H1 (cell line): ENCODE data around the gene GADD45B.

Experiments
- EP300 ChIP-seq, 2 experiments: IDR thresholded peaks; 1 replicate in 1 of 2; 2 replicates in 1 of 2; pipeline ENCODE4 v1.6.1; 2011 to 2012; ENCODE audit warnings: low read depth in 2 of 2, low read length in 2 of 2, mild to moderate bottlenecking in 2 of 2, borderline replicate concordance in 1 of 2, inconsistent platforms in 1 of 2, moderate library complexity in 1 of 2
- POLR2A ChIP-seq, 2 experiments: IDR thresholded peaks; 1 replicate in 1 of 2; 2 replicates in 1 of 2; pipeline ENCODE4 v1.6.1; 2011; ENCODE audit warnings: low read depth in 2 of 2, low read length in 2 of 2, mild to moderate bottlenecking in 2 of 2; ENCODE audit errors: control extremely low read depth in 1 of 2
- RFX5 ChIP-seq: IDR thresholded peaks from 2 replicates; pipeline ENCODE4 v1.6.1; 2011; ENCODE audit warnings: low read depth, low read length, improper control_type of control experiment, borderline replicate concordance
- SRF ChIP-seq: IDR thresholded peaks from 2 replicates; pipeline ENCODE4 v1.6.1; 2011; ENCODE audit warnings: mild to moderate bottlenecking, low read depth, low read length, moderate library complexity
- TEAD4 ChIP-seq: IDR thresholded peaks from 2 replicates; pipeline ENCODE4 v1.6.1; 2012; ENCODE audit warnings: low read depth, low read length, inconsistent platforms, mixed read lengths

GRCh38 chr19:2511991-2512390 is 36.1 kb downstream of the GADD45B start:
- TF ChIP-seq EP300 (IDR thresholded peaks at IDR 0.05; ENCODE audit: borderline replicate concordance in 1 of 2, low read depth in 2 of 2, low read length in 2 of 2) (no peak), SRF (no peak), POLR2A (IDR thresholded peaks at IDR 0.05; ENCODE audit: control extremely low read depth in 1 of 2, low read depth in 2 of 2, low read length in 2 of 2) (no peak), TEAD4 (no peak), RFX5 (no peak)
